Kidney epithelial cell (primary cell): Measurements from ENCODE around the gene LRBA. TPM values are rescaled to one million over a fixed set of nuclear protein-coding genes. Genes with fewer than 3 reads are reported as not detected.

Source experiments
- DNase-seq: peaks from one replicate; pipeline ENCODE4 v3.0.0-alpha.2; 2010; ENCODE audit warnings: low read depth
- H3K27me3 ChIP-seq: 2 replicates; pipeline ENCODE4 v1.6.0; 2011; ENCODE audit warnings: low read length; ENCODE audit not compliant: control insufficient read depth, insufficient read depth
- H3K36me3 ChIP-seq: 2 replicates; pipeline ENCODE4 v1.5.1; 2011; ENCODE audit warnings: low read length; ENCODE audit not compliant: control insufficient read depth, insufficient read depth
- H3K4me3 ChIP-seq: 2 replicates; pipeline ENCODE4 v1.5.1; 2011; ENCODE audit warnings: low read depth, mild to moderate bottlenecking, control low read depth, low read length
- CTCF ChIP-seq: IDR thresholded peaks from 2 replicates; pipeline ENCODE4 v1.5.1; 2011; ENCODE audit warnings: mild to moderate bottlenecking, moderate library complexity, low read length, control low read depth, inconsistent platforms; ENCODE audit not compliant: insufficient read depth, poor library complexity, severe bottlenecking
- total RNA-seq: library from RNA; depleted of rRNA; stranded (reverse); fragments of >200 nt; gene quantifications from 2 replicates; pipeline ENCODE4 v1.2.3, GENCODE V29; 2015

The LRBA gene
- total RNA-seq, 1 donor from 2014 or later = 85.2 TPM

- H3K36me3 ChIP-seq = no peaks in the 10 kb centered on the region
- no peaks in the 10 kb centered on the region for H3K27me3 ChIP-seq
- H3K4me3 ChIP-seq = no peak overlapping the region
- TF ChIP-seq CTCF = no peak
- no peak for DNase-seq
These were observed 761.0 kb downstream of the LRBA start for GRCh38 chr4:150253965-150254630.

- no peaks in the 10 kb centered on the region for H3K27me3 ChIP-seq
- no peaks in the 10 kb centered on the region for H3K36me3 ChIP-seq
- no peak for DNase-seq
- TF ChIP-seq CTCF = no peak
- H3K4me3 ChIP-seq = no peak overlapping the region
These were observed 761.7 kb downstream of the LRBA start for GRCh38 chr4:150253416-150253815.

- H3K27me3 ChIP-seq = no peaks in the 10 kb centered on the region
- no peak for TF ChIP-seq CTCF
- H3K4me3 ChIP-seq = no peak overlapping the region
- no peak for DNase-seq
- H3K36me3 ChIP-seq = no peaks in the 10 kb centered on the region
These were observed 762.3 kb downstream of the LRBA start for GRCh38 chr4:150252741-150253140.

- H3K4me3 ChIP-seq = no peak overlapping the region
- DNase-seq = no peak
- no peaks in the 10 kb centered on the region for H3K36me3 ChIP-seq
- H3K27me3 ChIP-seq = no peaks in the 10 kb centered on the region
- no peak for TF ChIP-seq CTCF
These were observed 762.8 kb downstream of the LRBA start for GRCh38 chr4:150252306-150252705.

- Histone ChIP-seq H3K4me3 (no peak overlapping the region), H3K27me3 (no peaks in the 10 kb centered on the region), H3K36me3 (no peaks in the 10 kb centered on the region)
- TF ChIP-seq CTCF = no peak
- no peak for DNase-seq
These were observed 763.3 kb downstream of the LRBA start for GRCh38 chr4:150251752-150252190.
